ENCODE data around the gene MDH2.

DNA sequence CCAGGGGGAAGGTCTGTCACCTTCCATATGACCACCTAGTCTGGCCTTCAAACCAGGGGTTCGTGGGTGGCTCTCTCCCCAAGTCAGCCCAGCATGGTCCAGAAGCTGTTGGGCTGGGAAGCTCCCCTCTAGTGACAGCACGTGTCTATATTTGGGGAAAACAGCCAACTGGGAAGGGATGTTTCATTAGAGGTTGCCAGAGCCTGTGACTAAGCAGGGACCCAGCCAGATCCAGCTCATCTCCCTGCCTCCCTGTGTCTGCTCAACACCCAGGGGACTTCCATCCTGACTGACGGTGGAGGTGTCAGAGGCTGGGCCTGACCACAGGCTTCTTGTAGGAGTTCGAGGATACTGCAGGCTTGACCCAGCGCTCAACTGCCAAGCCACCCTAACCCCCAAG lies 10.6 kb upstream of the MDH2 start:
- TF ChIP-seq TAF1 (IDR thresholded peaks at IDR 0.05; ENCODE audit: low read depth) (no peak), CEBPB (IDR thresholded peaks at IDR 0.05) (no peak), TEAD4 (IDR thresholded peaks at IDR 0.05) (no peak), EGR1 (IDR thresholded peaks at IDR 0.05) (no peak), NFIC (IDR thresholded peaks at IDR 0.05) (no peak), FOXM1 (IDR thresholded peaks at IDR 0.05; ENCODE audit: borderline replicate concordance, low read depth) (no peak), TCF12 (IDR thresholded peaks at IDR 0.05; ENCODE audit: low read depth) (no peak), CREB1 (IDR thresholded peaks at IDR 0.05; ENCODE audit: low read depth) (no peak), EP300 (IDR thresholded peaks at IDR 0.05; ENCODE audit: borderline replicate concordance) (no peak), ZBTB7A (IDR thresholded peaks at IDR 0.05; ENCODE audit: low read depth) (no peak), RAD21 (IDR thresholded peaks at IDR 0.05; ENCODE audit: low read depth) (no peak)
- TF ChIP-seq, protein P1, sequence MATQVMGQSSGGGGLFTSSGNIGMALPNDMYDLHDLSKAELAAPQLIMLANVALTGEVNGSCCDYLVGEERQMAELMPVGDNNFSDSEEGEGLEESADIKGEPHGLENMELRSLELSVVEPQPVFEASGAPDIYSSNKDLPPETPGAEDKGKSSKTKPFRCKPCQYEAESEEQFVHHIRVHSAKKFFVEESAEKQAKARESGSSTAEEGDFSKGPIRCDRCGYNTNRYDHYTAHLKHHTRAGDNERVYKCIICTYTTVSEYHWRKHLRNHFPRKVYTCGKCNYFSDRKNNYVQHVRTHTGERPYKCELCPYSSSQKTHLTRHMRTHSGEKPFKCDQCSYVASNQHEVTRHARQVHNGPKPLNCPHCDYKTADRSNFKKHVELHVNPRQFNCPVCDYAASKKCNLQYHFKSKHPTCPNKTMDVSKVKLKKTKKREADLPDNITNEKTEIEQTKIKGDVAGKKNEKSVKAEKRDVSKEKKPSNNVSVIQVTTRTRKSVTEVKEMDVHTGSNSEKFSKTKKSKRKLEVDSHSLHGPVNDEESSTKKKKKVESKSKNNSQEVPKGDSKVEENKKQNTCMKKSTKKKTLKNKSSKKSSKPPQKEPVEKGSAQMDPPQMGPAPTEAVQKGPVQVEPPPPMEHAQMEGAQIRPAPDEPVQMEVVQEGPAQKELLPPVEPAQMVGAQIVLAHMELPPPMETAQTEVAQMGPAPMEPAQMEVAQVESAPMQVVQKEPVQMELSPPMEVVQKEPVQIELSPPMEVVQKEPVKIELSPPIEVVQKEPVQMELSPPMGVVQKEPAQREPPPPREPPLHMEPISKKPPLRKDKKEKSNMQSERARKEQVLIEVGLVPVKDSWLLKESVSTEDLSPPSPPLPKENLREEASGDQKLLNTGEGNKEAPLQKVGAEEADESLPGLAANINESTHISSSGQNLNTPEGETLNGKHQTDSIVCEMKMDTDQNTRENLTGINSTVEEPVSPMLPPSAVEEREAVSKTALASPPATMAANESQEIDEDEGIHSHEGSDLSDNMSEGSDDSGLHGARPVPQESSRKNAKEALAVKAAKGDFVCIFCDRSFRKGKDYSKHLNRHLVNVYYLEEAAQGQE (IDR thresholded peaks at IDR 0.05; ENCODE audit: low read depth), result no peak
- TF ChIP-seq, protein P2, sequence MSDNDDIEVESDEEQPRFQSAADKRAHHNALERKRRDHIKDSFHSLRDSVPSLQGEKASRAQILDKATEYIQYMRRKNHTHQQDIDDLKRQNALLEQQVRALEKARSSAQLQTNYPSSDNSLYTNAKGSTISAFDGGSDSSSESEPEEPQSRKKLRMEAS (IDR thresholded peaks at IDR 0.05), result no peak
